Globus pallidus (tissue), 1 donor: ENCODE measurements around the gene RRP1B.
"Not testable (repeated sequence)": the region's sequence is repeated elsewhere in the genome, so short reads cannot be mapped to it uniquely, and the experiment has no call there.

Experiments used
- DNase-seq: peaks from one replicate; pipeline ENCODE4 v3.0.0-alpha.2; 2015; ENCODE audit warnings: low spot score

RRP1B gene, protein sequence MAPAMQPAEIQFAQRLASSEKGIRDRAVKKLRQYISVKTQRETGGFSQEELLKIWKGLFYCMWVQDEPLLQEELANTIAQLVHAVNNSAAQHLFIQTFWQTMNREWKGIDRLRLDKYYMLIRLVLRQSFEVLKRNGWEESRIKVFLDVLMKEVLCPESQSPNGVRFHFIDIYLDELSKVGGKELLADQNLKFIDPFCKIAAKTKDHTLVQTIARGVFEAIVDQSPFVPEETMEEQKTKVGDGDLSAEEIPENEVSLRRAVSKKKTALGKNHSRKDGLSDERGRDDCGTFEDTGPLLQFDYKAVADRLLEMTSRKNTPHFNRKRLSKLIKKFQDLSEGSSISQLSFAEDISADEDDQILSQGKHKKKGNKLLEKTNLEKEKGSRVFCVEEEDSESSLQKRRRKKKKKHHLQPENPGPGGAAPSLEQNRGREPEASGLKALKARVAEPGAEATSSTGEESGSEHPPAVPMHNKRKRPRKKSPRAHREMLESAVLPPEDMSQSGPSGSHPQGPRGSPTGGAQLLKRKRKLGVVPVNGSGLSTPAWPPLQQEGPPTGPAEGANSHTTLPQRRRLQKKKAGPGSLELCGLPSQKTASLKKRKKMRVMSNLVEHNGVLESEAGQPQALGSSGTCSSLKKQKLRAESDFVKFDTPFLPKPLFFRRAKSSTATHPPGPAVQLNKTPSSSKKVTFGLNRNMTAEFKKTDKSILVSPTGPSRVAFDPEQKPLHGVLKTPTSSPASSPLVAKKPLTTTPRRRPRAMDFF

DNA sequence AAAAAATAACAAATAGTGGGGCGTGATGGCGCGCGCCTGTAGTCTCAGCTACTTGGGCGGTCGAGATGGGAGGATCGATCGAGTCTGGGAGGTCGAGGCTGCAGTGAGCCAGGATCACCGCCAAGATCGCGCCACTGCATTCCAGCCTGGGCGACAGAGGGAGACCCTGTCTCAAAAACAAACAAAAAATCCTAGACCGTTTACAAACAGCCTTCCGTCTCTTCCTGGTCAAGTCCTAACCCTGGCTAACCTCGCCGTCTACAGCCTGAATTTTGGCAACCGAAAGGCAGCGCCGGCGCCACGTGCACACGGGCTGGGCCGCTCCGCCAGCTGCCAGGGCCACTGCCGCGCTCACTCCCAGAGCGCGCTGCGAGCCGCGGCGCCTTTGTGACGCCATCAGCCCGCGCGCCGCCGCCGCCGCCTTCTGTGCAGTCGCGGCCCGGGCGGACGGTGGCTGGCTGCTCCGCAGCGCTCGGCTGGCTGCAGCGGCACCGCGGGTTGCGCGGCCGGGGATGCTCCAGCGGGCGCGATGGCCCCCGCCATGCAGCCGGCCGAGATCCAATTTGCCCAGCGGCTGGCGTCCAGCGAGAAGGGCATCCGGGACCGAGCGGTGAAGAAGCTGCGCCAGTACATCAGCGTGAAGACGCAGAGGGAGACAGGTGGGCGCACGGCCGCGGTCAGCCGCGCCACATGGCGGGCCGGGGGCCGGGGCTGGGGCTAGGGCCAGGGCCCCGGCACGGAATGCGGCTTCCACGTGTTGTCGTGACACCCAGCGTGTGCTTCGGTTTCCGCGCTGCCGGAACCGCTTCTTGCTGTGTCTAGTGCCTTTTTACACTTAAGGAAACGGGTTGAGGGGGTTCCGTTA, at the start of gene RRP1B, which contains the start of gene HSF2BP:
TSS of gene RRP1B (plus strand) at position 425 of the 865 bp plus-strand sequence. CDS start at position 530, 105 bp downstream.
TSS of gene HSF2BP (minus strand) at position 353 of the 865 bp plus-strand sequence. CDS start 1,392 bp downstream, outside the sequence.
- DNase-seq, result peak; percentile 75

DNA sequence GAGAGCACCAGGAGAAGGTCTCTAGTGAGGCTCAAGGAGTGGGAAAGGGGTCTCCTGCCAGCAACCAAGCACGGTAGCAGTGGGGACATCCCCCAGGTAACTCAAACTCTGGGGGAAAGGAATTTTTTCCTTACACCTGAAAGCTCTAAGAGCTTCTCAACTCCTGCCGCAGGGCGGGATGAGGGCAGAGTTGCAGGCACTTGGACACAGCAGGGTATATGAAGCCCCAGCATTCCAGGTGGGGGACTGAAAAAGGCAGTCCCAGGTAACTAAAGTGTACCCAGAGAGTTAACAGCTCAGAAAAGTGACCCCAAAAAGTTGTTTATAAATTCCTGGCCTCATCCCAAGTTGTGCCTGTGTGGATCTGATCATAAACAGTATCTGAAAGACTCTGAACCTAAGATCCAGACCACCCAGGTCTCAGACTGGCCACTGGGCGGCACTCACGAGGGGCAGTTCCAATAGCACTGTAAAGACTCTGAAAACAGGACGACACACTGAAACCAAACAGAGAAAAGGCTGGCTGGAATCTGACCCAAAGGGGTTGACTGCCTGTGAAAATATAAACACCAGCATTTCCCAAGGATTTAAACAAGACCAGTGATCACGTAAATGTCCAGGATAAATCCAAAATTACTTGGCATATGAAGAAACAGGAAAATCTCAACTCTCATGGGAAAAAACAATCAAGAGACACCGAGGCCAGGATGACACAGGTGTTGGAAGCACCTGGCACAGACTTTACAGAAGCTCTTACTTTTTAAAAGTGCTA, 47.6 kb upstream of the RRP1B start:
- DNase-seq, result peak; percentile 29

DNA sequence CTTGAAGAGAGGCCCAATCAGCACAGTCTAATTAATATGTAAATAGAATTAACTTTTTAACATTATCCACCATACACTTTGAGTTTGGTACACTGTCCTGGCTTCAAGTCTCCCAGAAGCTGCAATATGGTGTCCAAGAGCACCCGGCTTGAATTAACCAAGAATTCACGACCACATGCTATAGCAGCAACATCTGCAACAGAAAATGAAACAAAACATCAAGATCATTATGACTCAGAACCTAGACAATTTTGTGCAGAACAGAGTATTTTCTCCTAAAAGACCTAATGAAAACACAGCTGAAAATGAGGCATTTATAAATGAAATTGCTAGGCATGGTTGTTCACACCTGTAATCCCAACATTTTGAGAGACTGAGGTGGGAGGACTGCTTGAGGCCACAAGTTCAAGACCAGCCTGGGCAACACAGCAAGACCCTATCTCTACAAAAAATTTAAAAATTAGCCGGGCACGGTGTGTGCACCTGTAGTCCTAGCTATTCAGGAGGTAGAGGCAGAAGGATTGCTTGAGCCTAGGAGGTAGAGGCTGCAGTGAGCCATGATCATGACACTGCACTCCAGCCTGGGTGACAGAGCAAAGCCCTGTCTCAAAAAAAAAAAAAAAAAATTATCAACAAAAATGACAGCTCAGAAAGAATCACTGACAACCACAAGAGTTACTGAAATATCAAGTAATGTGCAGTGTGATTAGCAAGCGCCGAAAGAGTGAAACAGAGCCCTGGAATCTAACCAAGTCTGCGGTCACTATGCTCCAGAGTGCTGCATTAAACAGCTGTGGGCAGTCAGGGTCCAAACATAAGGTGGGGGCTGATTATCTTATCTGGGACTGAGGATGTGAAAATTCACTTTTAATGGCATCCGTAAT, 45.4 kb upstream of the RRP1B start:
- DNase-seq, result no peak

DNA sequence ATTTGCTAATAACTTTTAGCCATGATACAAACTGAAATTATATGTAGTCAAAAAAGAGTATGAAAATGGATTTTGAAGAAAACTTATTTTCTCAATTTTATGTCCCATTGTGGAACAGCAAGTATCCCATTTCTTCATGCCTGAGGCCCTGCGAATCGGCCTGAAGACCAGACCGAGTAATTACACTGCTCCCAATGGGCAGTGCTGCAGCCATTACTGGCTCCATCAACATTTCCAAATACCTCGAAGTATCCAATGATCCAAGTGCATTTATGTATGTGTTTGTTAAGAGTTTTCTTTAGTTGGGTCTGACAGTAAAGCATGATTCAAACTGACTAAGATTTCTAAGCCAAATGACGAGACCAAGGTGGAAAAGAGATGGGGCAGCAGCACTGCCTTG, 44.5 kb upstream of the RRP1B start:
- DNase-seq, result no peak

DNA sequence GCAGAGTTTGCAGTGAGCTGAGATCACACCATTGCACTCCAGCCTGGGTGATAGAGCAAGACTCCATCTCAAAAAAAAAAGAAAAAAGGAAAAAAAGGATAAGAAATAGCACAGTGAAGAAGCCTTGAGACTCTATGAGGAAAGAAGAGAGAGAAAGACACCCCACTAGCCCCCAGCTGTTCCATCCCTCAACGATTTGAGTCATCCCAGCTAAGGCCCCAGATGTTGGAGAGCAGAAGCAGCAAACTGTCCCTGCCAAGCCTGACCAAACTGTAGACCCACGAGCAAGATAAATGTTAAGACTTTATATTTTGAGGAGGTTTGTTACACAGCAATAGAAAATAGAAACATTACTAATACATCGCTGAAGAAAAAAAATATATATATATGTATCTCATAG, 42.5 kb upstream of the RRP1B start:
- not testable (repeated sequence) for DNase-seq

DNA sequence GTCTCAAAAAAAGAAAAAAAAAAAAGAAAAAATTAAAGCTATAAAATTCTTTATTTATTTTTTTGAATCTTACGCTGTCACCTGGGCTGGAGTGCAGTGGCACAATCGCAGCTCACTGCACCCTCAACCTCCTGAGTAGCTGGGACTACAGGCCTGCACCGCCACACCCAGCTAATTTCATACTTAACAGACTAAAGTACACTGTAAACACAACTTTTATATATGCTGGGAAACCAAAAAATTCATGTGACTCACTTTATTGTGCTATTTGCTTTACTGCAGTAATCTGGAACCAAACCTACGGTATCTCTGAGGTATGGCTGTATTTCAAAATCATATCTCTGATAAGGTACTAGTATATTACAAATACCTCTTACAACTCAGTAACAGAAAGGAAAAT, 40.4 kb upstream of the RRP1B start:
- no peak for DNase-seq

DNA sequence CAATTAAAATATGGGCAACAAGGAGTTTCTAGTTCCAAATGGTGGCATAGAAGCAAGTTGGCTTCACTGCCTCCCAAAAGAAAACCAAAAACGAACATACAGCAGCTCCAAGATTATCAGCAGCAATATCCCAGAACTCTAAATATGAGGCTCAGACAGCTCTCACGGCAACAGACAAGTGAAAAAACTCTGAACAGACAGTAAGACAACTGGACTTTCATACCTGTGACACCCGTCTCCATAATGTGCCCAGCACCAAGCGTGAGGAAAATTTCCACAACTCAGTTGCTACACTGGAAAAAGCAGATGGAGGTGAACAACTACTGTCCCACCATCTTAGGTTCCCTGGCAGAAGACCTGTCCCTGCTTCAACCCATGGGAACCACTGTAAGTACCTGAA, 40.0 kb upstream of the RRP1B start:
- DNase-seq, result no peak

DNA sequence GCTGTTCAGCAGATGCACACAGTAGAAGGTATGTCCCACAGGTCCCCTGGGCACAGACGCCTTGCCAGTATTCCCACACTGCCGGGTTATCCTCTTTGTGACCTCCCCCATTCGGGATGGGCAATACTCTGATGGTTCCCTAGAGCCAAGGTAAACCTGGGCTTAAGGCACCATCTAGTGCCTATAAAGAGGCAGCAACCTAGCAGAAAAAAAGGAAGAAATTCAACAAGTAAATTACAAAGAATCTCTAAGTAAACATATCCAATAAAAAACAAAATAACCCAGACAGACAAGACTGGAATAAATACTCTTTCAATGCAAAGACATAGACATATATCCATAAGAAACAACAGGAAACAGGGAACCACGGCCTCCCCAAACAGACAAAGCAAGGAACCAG, 39.5 kb upstream of the RRP1B start:
- DNase-seq, result no peak

DNA sequence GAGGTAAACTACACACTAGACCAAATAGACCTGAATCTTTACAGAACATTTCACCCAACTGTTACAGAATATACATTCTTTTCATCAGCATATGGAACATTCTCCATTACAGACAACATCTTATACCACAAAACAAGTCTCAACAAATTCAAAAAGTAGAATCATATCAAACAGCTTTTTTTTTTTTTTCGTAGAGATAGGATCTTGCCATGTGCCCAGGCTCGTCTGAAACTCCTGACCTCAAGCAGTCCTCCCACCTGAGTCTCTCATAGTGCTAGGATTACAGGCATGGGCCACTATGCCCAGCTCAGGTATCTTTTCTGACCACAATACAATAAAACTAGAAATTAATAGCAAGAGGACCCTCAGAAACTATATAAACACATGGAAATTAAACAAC, 36.6 kb upstream of the RRP1B start:
- no peak for DNase-seq

DNA sequence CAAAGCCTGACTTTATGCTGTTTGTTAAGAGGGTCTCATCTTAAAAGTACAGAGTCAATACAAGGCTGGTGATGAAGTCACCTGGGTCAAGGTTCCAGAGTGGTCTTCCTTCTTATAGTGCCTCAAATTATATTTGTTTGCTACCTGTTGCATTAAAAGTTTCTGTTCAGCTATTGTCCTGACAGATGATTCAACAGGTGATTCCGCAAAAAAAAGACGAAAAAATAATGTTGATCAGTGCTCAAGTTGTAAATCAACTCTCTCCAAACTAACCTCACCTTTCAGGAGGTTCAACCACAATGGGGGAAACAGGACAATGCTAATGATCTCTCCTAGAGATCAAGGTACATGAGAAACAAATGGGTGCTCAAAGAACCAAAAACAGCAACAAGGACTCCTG, 35.8 kb upstream of the RRP1B start:
- no peak for DNase-seq

DNA sequence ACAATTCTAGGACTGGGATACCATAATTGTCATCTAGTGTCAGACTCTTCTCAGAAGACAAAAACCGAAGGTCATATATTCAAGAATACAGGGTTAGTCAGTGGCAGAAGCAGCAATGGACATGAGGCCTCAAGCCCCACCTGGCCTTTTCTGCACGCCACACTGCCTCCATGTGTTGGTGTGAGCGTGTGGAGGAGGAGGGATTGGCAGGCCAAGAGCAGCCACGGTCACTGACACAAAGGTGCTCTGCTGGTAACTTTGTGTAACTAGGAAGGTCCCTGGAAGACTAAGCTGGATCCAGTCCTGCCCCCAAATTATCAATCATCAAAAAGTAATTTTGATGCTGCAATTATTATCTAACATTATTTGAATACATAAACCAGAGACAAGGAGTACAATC, 35.0 kb upstream of the RRP1B start:
- no peak for DNase-seq

DNA sequence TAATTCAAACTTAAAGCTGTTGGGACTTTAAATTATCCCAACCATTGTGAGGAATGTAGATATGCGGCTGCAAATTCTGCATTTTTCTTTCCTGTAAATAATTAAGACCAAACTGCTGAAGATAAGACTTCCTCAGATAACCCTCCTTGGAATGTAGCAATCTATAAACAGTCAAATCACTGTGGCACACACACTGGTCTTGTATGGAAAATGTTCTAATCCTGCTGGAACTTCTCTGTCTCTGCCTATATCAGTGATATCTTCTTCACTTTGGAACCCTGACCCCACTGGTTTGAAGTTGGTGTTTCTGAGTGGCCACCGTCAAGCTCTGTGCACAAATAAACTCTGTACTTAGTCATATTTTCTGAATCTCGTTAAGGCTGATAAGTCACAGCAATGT, 33.0 kb upstream of the RRP1B start:
- DNase-seq, result no peak

DNA sequence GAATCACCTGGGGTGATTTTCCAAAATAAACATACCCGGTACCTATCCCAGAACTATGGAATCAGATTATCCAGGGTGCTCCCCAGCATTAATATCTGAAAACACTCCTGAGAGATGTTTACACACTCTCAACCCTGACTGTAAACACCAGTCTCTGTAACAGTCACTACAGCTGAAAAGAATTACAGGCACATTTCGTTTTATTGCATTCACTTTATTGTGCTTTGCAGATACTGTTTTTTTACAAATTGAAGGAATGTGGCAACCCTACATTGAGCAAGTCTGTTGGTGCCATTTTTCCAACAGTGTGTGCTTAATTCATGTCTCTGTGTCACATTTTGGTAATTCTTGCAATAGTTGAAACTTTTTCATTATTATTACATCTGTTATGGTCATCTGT, 31.8 kb upstream of the RRP1B start:
- no peak for DNase-seq

DNA sequence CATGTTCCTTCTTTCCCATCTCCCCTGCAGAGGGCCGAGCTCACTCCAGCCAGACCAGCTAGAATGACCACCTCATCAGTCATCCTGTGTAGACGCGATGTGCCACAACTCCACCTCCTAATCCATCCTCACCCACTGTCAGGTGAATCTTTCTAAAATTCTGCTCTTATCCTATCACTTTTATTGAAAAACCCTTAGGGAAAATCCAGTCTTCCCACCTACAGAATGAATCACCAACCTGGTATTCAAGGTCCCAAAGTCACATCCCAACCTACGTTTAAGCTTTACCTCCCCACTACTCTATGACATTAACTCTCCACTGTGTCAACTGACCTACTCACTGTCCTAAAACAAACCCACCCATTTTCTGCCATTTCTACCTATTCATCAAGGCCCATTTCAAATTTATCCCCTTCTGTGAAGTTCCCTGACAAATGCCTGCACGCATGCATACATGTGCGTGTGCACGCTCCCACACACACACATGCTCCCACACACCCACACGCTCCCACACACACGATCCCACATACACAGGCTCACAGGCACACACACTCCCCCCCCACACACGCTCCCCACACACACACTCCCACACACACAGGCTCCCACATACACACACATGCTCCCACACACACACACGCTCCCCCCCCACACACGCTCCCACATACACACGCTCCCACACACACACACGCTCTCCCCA, 27.8 kb upstream of the RRP1B start:
- DNase-seq, result no peak

DNA sequence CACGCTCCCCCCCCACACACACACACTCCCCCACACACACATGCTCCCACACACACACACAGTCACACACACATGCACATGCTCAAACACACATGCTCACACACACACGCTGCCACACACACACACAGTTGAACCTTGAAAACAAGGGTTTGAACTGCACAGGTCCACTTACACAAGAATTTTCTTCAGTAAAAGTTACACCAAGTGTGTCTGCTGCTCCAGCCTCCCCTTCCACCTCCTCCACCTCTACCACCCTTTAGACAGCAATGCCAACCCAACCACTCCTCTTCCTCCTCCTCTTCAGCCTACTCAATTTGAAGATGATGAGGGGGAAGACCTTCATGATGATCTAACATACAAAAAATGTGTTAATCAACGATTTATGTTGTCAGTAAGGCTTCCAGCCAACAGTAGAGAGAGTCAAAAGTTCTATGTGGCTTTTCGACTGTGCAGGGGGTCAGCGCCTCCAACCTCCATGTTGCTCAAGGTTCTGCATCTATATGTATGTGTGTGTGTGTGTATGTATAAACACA, 26.9 kb upstream of the RRP1B start:
- DNase-seq, result no peak

DNA sequence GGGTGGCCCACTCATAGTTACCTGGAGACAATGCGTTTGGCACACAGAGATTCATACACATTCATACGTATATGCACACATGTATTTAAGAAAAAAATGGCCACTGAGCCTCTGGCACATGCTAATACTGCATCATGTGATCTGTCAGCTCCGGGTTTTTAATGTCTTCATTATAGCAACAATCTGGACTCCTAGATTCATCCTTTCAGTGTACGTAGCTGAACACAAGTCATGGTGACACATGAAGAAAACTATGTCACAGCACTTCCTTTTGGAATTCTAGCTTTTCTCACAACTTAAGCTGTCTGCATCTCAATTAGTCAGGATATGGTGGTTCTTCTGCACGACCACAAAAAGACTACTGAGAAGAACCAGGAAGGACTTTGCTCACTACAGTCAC, 24.7 kb upstream of the RRP1B start:
- no peak for DNase-seq

DNA sequence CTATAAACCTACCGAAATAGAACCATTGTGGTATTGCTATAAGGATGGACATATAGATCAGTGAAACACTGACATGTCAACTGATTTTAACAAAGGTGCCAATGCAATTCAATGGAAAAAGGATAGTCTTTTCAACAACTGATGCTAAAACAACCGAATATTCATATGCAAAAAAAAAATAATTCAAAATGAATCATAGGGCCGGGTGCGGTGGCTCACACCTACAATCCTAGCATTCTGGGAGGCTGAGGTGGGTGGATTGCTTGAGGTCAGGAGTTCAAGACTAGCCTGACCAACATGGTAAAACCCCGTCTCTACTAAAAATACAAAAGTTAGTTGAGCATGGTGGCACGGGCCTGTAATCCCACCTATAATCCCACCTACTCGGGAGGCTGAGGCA, 23.9 kb upstream of the RRP1B start:
- DNase-seq, result no peak

DNA sequence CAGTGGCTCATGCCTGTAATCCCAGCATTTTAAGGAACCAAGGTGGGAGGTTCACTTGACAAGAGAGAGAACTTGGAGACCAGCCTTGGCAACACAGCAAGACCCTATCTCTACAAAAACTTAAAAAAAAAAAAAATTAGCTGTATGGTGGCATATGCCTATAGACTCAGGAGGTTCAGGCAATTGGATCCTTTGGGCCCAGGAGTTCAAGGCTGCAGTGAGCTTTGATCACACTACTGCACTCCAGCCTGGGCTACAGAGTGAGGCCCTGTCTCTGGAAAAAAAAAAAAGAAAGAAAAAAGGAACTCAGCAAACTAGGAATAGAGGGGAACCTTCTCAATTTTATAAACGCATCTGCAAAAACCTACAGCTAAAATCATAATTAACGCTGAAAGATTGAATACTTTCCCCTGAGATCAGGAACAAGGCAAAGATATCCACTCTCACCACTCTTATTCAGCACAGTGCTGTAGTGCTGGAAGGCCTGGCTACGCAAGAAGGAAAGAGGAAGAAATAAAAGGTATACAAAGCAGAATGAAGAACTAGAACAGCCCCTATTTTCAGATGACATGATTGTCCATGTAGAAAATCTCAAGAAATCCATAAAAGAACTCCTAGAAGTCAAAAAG, 21.7 kb upstream of the RRP1B start:
- no peak for DNase-seq
